ENCODE measurements around the gene RAD51. TPM values are rescaled to one million over a fixed set of nuclear protein-coding genes. Genes with fewer than 3 reads are reported as not detected.
"Not testable (repeated sequence)": the region's sequence is repeated elsewhere in the genome, so short reads cannot be mapped to it uniquely, and the experiment has no call there.

The RAD51 gene
- polyA plus RNA-seq, 1 donor from 2014 or later, result 0.22 TPM

- Histone ChIP-seq H3K4me3 (ENCODE audit: low read length) (no peak overlapping the region), H3K4me2 (ENCODE audit: low read length) (no peak overlapping the region), H3K36me3 (ENCODE audit: insufficient read depth, low read length) (no peaks in the 10 kb centered on the region), H3K27ac (ENCODE audit: low read length) (no peak overlapping the region), H3K79me2 (replicated peaks; ENCODE audit: insufficient read depth, low read length) (no peaks in the 10 kb centered on the region), H2AFZ (ENCODE audit: low read depth, low read length) (no peak overlapping the region), H3K27me3 (ENCODE audit: insufficient read depth, low read depth, low read length) (no peaks in the 10 kb centered on the region), H3K9me3 (ENCODE audit: low read length) (no peaks in the 10 kb centered on the region), H3F3A (ENCODE audit: insufficient read depth, low read length, poor library complexity, severe bottlenecking) (no peaks in the 10 kb centered on the region), H3K9me2 (ENCODE audit: insufficient read depth, low read length) (no peaks in the 10 kb centered on the region), H3K9ac (ENCODE audit: low read length) (no peak overlapping the region), H4K20me1 (ENCODE audit: insufficient read depth) (no peaks in the 10 kb centered on the region)
- TF ChIP-seq POLR2AphosphoS5 (IDR thresholded peaks at IDR 0.05), result no peak
- no peak for TF ChIP-seq RAD21 (conservative IDR thresholded peaks at IDR 0.05)
- no peak for TF ChIP-seq EZH2 (IDR thresholded peaks at IDR 0.05; ENCODE audit: borderline replicate concordance, insufficient read depth, low read length, poor library complexity, severe bottlenecking)
- TF ChIP-seq EP300 (conservative IDR thresholded peaks at IDR 0.05; ENCODE audit: poor library complexity, severe bottlenecking), result no peak
- no peak for TF ChIP-seq REST (IDR thresholded peaks at IDR 0.05; ENCODE audit: borderline replicate concordance)
- TF ChIP-seq MXI1 (conservative IDR thresholded peaks at IDR 0.05; ENCODE audit: poor library complexity, severe bottlenecking), result no peak
- no peak for TF ChIP-seq SMC3 (conservative IDR thresholded peaks at IDR 0.05; ENCODE audit: poor library complexity)
- no peak for TF ChIP-seq CTCF (IDR thresholded peaks at IDR 0.05; ENCODE audit: poor library complexity, severe bottlenecking)
- no peak for TF ChIP-seq TAF1 (IDR thresholded peaks at IDR 0.05; ENCODE audit: low read depth)
Measured at GRCh38 chr15:40680151-40680550, 14.8 kb upstream of the RAD51 start.

- H3K9ac ChIP-seq (ENCODE audit: low read length); H3K4me3 ChIP-seq (ENCODE audit: low read length); H3K27me3 ChIP-seq (ENCODE audit: insufficient read depth, low read depth, low read length); H3K9me3 ChIP-seq (ENCODE audit: low read length); H2AFZ ChIP-seq (ENCODE audit: low read depth, low read length); H3K9me2 ChIP-seq (ENCODE audit: insufficient read depth, low read length); H3F3A ChIP-seq (ENCODE audit: insufficient read depth, low read length, poor library complexity, severe bottlenecking); H3K27ac ChIP-seq (ENCODE audit: low read length); H3K79me2 ChIP-seq (replicated peaks; ENCODE audit: insufficient read depth, low read length); H4K20me1 ChIP-seq (ENCODE audit: insufficient read depth); H3K36me3 ChIP-seq (ENCODE audit: insufficient read depth, low read length); H3K4me2 ChIP-seq (ENCODE audit: low read length): not testable (repeated sequence)
Measured at GRCh38 chr15:40680959-40681358, 14.0 kb upstream of the RAD51 start.

- no peak overlapping the region for H3K27ac ChIP-seq (ENCODE audit: low read length)
- H4K20me1 ChIP-seq (ENCODE audit: insufficient read depth), result no peaks in the 10 kb centered on the region
Measured at GRCh38 chr15:40684381-40684780, 10.6 kb upstream of the RAD51 start.

More at GRCh38 chr15:40684381-40684780, 10.6 kb upstream of the RAD51 start:
- TF ChIP-seq TAF1 (IDR thresholded peaks at IDR 0.05; ENCODE audit: low read depth) (no peak), SMC3 (conservative IDR thresholded peaks at IDR 0.05; ENCODE audit: poor library complexity) (no peak), RAD21 (conservative IDR thresholded peaks at IDR 0.05) (no peak), EP300 (conservative IDR thresholded peaks at IDR 0.05; ENCODE audit: poor library complexity, severe bottlenecking) (no peak), POLR2AphosphoS5 (IDR thresholded peaks at IDR 0.05) (no peak)
- Histone ChIP-seq H2AFZ (ENCODE audit: low read depth, low read length) (no peak overlapping the region), H3K4me2 (ENCODE audit: low read length) (no peak overlapping the region), H3K9me2 (ENCODE audit: insufficient read depth, low read length) (no peaks in the 10 kb centered on the region), H3K9me3 (ENCODE audit: low read length) (no peaks in the 10 kb centered on the region), H3K9ac (ENCODE audit: low read length) (no peak overlapping the region), H3K36me3 (ENCODE audit: insufficient read depth, low read length) (no peaks in the 10 kb centered on the region), H3K27me3 (ENCODE audit: insufficient read depth, low read depth, low read length) (no peaks in the 10 kb centered on the region), H3K4me3 (ENCODE audit: low read length) (no peak overlapping the region), H3F3A (ENCODE audit: insufficient read depth, low read length, poor library complexity, severe bottlenecking) (no peaks in the 10 kb centered on the region), H3K79me2 (replicated peaks; ENCODE audit: insufficient read depth, low read length) (no peaks in the 10 kb centered on the region)

Data from neural cell (in vitro differentiated cells).